GM18858 (cell line): ENCODE results near the gene DACH2.

Experiments used
- ATAC-seq: cut with Tn5 transposase; IDR thresholded peaks from one replicate; pipeline ENCODE4 v1.9.1; 2021; ENCODE audit not compliant: unreplicated experiment

DACH2 gene

DNA sequence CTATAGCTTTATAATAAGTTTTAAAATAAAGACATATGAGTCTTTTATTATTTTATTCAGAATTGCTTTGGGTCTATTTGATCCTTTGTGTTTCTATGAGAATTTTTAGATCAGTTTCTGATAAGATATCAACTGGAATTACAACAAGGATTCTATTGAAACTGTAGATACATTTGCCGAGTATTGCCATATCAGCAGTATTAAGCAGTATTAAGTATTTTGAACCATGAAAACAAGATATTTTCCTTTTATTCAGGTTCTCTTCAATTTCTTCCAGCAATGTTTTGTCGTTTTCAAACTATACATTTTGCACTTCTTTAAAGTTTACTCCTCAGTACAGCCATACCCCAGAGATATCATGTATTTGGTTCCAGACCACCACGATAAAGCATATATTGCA lies 598.8 kb downstream of the DACH2 start:
- no peak for ATAC-seq

- ATAC-seq, result no peak
Measured at GRCh38 chrX:86805241-86805640, 657.0 kb downstream of the DACH2 start.

GRCh38 chrX:86806786-86807185 lies 658.5 kb downstream of the DACH2 start:
- no peak for ATAC-seq

DNA sequence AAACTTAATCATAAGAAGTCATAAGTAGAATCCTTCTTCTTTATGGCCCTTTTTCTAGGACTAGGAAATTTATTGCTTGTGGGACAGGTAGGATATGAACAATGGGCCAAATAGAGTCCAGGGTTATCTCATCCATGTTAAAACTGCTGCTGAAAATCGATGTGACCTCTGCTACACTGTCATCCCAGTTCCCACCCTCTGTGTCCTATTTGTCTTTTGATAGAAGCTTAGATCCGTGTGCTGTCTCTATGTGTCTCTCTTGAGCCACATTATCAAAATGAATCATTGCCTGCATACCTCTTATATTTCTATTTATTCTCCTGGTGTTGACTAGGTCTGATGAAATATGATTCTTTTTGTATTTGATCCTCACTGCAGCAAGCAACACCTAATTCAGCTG lies 661.4 kb downstream of the DACH2 start:
- no peak for ATAC-seq

GRCh38 chrX:86829786-86830185 lies 681.5 kb downstream of the DACH2 start:
- ATAC-seq, result no peak

- no peak for ATAC-seq
Measured at GRCh38 chrX:86830685-86831084, 682.4 kb downstream of the DACH2 start.

GRCh38 chrX:86845101-86845500 lies 696.9 kb downstream of the DACH2 start:
- ATAC-seq, result no peak
